ENCODE results near the gene GREB1. TPM values are rescaled to one million over a fixed set of nuclear protein-coding genes. Genes with fewer than 3 reads are reported as not detected.

The GREB1 gene
- polyA plus RNA-seq, 1 of the 3 experiments (the other 2 are of a cell fraction) = 2.9 TPM

DNA sequence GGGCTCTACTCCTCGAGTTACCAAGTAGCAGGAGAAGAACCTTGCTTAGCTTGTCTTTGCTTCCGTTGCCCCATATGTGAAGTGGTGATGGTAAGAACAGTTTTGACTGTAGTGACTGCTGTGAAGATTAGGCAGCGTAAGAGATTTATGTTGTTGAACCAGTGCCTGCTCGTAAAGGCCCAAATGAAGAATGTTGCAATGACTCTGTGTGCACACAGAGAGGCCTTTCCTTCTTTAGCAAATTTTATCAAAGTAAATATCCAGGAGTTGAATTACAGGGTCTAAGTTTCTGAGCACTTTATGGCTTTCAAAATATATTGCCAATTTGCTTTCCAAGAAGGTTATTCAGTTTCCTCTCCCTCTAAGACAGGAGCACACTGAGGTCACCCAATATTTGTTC lies 121.7 kb downstream of the GREB1 start:
- Histone ChIP-seq H3K9me2 (no peaks in the 10 kb centered on the region), H3K4me2 (no peak overlapping the region), H3F3A (replicated peaks; ENCODE audit: insufficient read depth) (no peaks in the 10 kb centered on the region), H3K4me1 (ENCODE audit: control insufficient read depth in 1 of 2, insufficient read depth in 2 of 2, low read depth in 1 of 2, low read length in 1 of 2) (no peaks in the 10 kb centered on the region; a peak in 1 of 4 replicates), H3K9ac (no peak overlapping the region), H3K4me3 (ENCODE audit: low read depth in 2 of 2, low read length in 1 of 2) (no peak overlapping the region), H4K20me1 (ENCODE audit: insufficient read depth) (no peaks in the 10 kb centered on the region), H3K27me3 (ENCODE audit: insufficient read depth) (no peaks in the 10 kb centered on the region; the same call in 1 of the 2 replicates), H3K36me3 (replicated peaks in 1 of 2; ENCODE audit: control insufficient read depth in 1 of 2, insufficient read depth in 2 of 2, low read length in 1 of 2) (no peaks in the 10 kb centered on the region), H3K27ac (ENCODE audit: low read depth in 2 of 2, low read length in 1 of 2) (no peak overlapping the region), H3K79me2 (ENCODE audit: insufficient read depth) (no peaks in the 10 kb centered on the region), H2AFZ (ENCODE audit: low read depth) (no peak overlapping the region), H3K9me3 (no peaks in the 10 kb centered on the region)
- POLR2A ChIA-PET = no interaction called here
- no peak for TF ChIP-seq YY1 (IDR thresholded peaks at IDR 0.05; ENCODE audit: low read depth)
- no peak for TF ChIP-seq RXRA (IDR thresholded peaks at IDR 0.05; ENCODE audit: borderline replicate concordance, low read depth)
- no peak for TF ChIP-seq NFIC (IDR thresholded peaks at IDR 0.05; ENCODE audit: borderline replicate concordance)
- TF ChIP-seq ZBTB33 (IDR thresholded peaks at IDR 0.05; ENCODE audit: borderline replicate concordance, low read depth) = no peak
- TF ChIP-seq GABPA (IDR thresholded peaks at IDR 0.05; ENCODE audit: low read depth) = no peak
- no peak for TF ChIP-seq RCOR1 (IDR thresholded peaks at IDR 0.05; ENCODE audit: low read length)
- no peak for TF ChIP-seq NRF1 (IDR thresholded peaks at IDR 0.05; ENCODE audit: low read depth, low read length)
- no peak for TF ChIP-seq GATA2 (CRISPR knock-in tag; IDR thresholded peaks at IDR 0.05)
- TF ChIP-seq FOSL2 (IDR thresholded peaks at IDR 0.05; ENCODE audit: borderline replicate concordance, low read depth) = no peak
- TF ChIP-seq TCF12 (IDR thresholded peaks at IDR 0.05) = no peak
- no peak for TF ChIP-seq SIN3A (IDR thresholded peaks at IDR 0.05; ENCODE audit: borderline replicate concordance, low read depth, low read length)
- TF ChIP-seq USF2 (IDR thresholded peaks at IDR 0.05; ENCODE audit: borderline replicate concordance, low read depth, low read length) = no peak
- no peak for TF ChIP-seq FOXM1 (IDR thresholded peaks at IDR 0.05; ENCODE audit: low read depth)
- no peak for TF ChIP-seq EP300 (IDR thresholded peaks at IDR 0.05; ENCODE audit: borderline replicate concordance in 1 of 2, low read depth in 1 of 2, low read length in 1 of 2)
- no peak for TF ChIP-seq POLR2AphosphoS5 (IDR thresholded peaks at IDR 0.05; ENCODE audit: low read depth, low read length)
- no peak for TF ChIP-seq EZH2phosphoT487 (IDR thresholded peaks at IDR 0.05; ENCODE audit: borderline replicate concordance, low read depth)
- no peak for TF ChIP-seq MXI1 (IDR thresholded peaks at IDR 0.05; ENCODE audit: low read depth, low read length)
- TF ChIP-seq IRF3 (IDR thresholded peaks at IDR 0.05; ENCODE audit: low read depth, low read length) = no peak
- TF ChIP-seq CTCF (IDR thresholded peaks at IDR 0.05) = no peak
- TF ChIP-seq PBX3 (IDR thresholded peaks at IDR 0.05) = no peak
- CTCF ChIA-PET = interaction anchor here (0.6 to 2.1 kb wide), 7 partner anchors 9 to 129 kb away, joined by 3 to 5 read pairs (median 3); no protein-coding TSS in a partner anchor
- 57% methylated on average over 4 of the region's 4 CpGs for WGBS (ENCODE audit: low lambda C conversion rate)
- DNase-seq = no peak
